ENCODE results near the gene ATP8A2.

Gene ATP8A2

DNA sequence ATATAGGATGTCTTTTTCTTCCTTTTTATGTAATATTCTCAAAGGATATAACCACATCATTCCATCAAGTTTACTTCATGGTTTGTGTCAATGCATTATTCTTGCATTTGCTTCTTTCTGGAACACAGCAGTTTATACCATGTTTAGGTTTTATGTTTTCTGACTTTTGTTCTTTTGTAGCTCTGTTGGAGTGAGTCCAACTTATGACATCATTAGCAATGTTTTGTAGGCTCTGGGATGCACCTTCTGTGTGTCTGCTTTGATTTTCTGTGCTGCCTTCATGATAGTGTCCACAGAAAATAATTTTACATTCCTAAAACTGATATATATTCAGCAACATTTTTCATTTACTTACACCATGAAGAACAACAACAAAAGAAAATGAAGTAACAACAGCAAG lies 611.1 kb downstream of the ATP8A2 start:
- no peak for DNase-seq

DNA sequence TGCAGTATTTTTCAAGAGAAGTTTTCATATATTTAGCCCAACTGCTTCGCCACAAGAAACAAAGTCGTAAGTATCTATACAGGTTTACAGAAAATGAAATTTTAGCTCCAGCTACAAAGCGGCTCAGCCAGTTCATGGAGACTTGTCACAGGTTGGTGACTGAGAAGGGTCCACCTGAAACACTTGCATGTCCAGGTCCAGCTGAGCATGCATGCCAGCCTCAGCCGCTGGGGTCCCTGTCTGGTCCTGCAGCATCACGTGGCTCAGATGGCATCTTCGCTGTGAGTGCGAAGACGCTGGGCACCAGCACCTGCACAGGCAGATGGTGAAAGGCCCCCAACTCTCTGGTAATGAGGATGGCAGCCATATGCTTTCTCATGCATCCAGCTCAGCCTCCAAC lies 616.2 kb downstream of the ATP8A2 start:
- DNase-seq: no peak

GRCh38 chr13:25988661-25989060 lies 616.9 kb downstream of the ATP8A2 start:
- DNase-seq: no peak

GRCh38 chr13:25990801-25991200 lies 619.0 kb downstream of the ATP8A2 start:
- DNase-seq: no peak

DNA sequence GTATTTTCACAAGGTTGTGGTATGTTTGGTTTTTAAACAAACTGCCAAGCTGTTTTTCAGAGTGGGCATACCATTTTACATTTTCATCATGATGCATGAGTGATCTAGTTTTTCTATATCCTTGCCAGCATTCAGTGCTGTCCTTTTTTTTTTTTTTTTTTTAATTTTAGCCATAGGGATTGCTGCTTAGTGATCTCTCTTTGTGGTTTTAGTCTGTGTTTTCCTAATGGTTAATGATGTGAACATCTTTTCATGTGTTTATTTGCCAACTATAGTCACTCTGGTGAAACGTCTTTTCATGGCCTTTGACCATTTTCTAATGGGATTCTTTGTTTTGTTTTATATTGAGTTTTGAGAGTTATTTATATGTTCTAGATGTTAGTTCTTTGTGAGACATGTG lies 620.3 kb downstream of the ATP8A2 start:
- DNase-seq: no peak

DNA sequence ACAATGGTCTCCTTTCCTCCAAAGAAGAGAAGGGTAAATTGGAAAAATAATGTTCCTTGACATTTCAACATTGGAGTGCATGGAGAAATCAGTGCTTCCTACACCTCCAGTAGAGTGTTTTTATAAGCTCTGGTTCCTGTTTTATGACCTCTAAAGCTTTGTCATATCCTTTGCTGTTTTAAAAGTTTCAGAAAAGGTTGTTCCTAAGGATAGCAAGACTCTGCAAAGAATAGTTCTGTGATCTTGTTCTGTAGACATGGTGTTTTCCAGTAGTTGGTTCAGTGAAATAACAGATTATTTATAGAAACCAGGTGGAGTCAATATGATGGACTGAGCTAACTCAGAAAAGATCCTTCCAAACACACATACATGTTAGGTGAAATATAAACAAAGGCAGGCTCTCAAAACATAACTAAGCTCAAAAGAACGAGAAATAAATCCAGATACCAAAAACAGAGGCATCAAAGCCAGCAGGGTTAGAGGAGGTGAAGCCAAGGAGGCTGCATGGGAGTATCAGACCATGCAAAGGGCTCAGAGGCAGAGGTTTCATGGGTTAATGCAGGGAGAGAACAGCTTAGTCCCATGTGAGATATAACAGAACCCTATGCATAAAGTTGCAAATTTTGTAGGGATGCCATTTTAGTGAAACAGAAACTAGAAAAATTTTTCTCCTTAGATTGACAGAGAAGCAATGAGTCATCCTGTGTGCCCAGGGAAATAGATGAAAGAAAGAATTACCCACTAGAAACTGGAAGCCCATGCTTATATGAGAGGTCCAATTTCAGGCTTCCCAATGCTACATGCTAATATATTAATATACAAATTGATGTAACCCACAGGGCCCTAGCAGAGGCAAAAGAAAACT lies 635.7 kb downstream of the ATP8A2 start:
- no peak for DNase-seq

GRCh38 chr13:26010487-26011207 lies 638.9 kb downstream of the ATP8A2 start:
- no peak for DNase-seq

DNA sequence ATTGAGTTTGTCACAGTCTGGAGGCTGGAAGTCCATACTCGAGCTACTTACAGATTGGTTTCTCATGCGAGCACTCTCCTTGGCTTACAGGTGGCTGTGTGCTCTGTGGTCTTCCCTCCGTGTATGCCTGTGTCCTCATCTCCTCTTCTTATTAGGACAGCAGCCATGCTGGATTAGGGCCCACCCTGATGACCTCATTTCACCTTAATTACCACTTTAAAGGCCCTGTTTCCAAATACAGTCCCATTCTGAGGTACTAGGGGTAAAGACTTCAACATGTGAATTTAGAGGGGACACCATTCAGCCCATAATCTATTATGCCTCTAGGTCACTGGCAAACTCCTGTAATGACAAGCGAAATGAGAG lies 639.4 kb downstream of the ATP8A2 start:
- no peak for DNase-seq

GRCh38 chr13:26011996-26012821 lies 640.4 kb downstream of the ATP8A2 start:
- no peak for DNase-seq

DNA sequence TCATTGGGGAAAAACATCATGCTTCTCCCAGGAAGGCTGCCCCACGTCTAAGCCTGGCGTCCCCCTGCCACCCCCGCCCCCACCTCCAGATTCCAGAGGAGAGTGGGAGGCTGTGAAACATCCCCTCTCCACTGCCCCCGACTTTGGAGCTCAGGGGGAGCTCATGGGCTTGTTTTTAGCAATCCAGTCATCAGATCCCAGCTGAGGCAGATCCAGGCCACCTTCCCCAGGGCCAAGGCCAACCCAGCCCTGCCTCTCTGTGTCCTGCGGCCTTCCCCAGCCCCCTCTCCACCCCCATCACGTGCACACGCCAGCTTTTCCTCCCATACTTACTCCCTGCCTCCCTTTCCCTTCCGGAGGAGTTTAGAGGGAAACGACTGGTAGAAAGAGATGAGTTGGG lies 641.2 kb downstream of the ATP8A2 start:
- DNase-seq: no peak

DNA sequence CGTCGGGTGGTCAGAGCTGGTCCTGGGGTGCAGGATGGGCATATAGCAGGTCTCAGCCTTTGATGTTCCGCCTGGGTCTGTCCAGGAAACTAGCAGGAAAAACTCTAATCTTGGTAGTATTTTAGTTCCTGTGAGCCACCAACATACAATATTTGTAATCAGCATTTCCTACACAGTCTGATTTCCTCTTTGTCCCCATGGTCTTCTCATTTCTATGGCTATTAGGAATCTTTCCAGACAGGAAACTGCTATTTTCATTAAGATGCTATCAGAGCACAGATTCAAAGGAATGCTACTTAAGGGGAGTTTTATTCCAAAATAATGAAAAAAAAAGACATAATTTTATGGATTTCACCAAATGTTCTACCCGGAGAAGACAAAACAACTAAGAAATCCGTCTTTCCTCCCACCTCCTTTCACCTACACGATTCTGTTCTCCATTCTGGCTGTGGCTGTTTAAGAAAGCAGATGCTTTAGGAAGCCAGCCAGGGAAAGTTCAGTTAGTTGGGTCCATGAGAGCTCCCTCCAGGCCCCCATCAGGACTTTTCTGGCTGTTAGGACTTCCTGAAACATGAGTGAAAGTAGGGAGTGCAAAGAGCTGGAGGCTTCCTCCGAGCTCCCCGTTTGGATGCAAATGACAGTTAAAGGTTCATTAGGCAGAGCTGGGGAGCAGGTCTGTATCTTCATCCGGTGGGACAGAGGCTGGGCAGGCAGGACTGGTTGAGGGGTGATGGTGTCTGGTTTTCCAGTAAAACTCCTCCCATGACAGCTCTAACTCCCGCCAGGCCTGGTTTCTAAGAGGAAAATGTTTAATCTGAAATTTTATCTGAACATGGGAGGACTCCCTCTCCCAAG lies 643.7 kb downstream of the ATP8A2 start:
- DNase-seq: no peak

DNA sequence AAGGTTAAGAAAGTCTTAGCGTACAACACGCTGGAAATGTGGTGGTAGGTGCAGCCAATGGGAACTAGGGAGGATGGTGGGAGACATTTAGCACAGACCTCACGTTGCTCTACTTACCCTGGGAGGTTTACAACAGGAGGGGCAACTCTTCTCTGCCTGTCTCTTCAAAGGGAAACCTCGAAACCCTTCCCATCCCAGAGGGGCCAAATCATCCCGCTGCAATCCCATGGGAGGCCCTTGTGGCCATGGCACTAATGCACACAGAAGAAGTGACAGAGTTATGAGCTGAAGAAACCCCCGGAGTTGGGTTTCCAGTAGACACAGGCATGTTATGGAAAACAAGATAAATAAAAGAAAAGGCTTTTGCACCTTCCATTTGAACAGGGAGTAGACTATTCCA lies 644.4 kb downstream of the ATP8A2 start:
- DNase-seq: no peak

- no peak for DNase-seq
Observed at GRCh38 chr13:26017196-26017921, 645.6 kb downstream of the ATP8A2 start.

GRCh38 chr13:26017932-26018665 lies 646.3 kb downstream of the ATP8A2 start:
- DNase-seq: no peak

DNA sequence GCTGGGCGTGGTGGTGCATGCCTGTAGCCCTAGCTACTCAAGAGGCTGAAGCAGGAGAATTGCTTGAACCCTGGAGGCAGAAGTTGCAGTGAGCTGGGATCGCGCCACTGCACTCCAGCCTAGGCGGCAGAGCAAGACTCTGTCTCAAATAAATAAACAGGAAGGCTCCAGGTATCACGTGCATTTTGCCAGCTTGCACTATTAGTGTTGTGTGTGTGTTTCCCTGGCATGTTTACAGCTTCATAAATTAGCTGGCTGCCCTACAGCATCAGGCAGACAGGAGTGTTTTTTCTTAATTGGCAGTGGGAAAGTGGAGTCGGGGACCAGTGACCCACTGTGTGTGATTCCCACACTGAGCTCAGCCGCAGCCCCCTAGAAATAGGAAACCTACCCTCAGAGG lies 647.5 kb downstream of the ATP8A2 start:
- DNase-seq: no peak

- no peak for DNase-seq
Observed at GRCh38 chr13:26019881-26020870, 648.4 kb downstream of the ATP8A2 start.

- no peak for DNase-seq
Observed at GRCh38 chr13:26020891-26021290, 649.1 kb downstream of the ATP8A2 start.

GRCh38 chr13:26021516-26021915 lies 649.7 kb downstream of the ATP8A2 start:
- no peak for DNase-seq

DNA sequence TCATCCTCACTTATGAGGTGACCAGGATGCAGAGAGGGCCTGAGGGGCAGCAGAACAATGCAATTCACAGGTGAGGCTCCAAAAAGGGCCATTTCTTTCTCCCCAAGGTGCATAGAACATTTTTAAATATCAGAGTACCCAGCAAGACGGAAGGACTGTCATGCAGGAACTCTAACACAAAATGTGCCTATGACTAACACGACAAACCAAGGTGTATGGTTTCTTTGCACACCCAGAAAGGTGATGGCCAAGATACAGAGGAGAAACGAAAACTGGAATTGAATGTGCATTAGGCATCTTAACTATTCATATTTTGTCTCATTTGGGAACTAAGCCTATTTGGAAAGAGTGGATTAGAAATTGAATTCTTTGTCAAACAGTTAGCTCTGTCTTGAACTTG lies 650.2 kb downstream of the ATP8A2 start:
- DNase-seq: no peak
